ENCODE results near the gene FABP6. TPM values are rescaled to one million over a fixed set of nuclear protein-coding genes. Genes with fewer than 3 reads are reported as not detected.

FABP6 gene
- total RNA-seq, 2 donors from 2014 or later, result not detected

DNA sequence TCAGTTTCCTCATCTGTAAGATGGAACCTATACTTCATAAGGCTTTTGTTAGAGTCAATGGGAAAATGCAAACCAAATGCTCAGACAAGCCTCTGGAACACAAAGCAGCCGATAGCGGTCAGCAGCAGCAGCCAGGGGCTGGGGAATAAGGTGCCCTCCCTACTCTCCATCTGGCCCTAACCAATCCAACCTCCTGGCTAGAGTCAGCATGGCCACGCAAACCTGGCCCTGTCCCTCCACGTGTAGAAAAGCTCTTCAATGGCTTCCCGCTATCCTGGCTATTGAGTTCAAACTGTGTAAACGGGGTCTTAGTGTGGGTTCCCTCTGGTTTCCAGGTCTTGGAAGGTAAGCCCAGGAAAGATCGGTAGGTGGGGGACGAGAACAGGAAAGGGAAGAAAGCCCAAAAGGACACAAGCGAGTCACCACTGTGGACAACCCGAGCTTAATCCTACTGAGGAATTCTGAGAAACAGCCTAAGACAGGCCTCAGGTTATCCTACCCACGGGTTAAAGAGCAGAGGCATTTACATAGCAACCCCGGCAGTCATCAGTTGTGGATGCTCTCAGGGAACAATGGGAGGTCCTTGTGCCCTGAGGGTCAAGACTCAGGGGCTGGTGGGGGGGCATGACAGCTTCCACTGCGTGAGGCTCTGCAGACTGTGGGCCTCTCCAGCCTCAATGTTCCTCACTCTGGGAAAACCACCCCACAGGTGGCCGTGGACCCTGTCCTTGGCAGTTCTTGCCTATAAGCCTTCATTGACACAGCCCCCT lies 30.9 kb downstream of the FABP6 start:
- ATAC-seq (replicated peaks in 1 of 2), result no peak
- DNase-seq, result no peak
- Mint-ChIP-seq H3K4me1 (ENCODE audit: low read depth) (no peaks in the 10 kb centered on the region), H3K27ac (no peak overlapping the region), H3K27me3 (ENCODE audit: low read depth) (peaks cover 23% of the 10 kb centered on the region), H3K9me3 (no peaks in the 10 kb centered on the region), H3K4me3 (no peak overlapping the region), H3K36me3 (ENCODE audit: insufficient read depth in 2 of 2) (no peaks in the 10 kb centered on the region)

DNA sequence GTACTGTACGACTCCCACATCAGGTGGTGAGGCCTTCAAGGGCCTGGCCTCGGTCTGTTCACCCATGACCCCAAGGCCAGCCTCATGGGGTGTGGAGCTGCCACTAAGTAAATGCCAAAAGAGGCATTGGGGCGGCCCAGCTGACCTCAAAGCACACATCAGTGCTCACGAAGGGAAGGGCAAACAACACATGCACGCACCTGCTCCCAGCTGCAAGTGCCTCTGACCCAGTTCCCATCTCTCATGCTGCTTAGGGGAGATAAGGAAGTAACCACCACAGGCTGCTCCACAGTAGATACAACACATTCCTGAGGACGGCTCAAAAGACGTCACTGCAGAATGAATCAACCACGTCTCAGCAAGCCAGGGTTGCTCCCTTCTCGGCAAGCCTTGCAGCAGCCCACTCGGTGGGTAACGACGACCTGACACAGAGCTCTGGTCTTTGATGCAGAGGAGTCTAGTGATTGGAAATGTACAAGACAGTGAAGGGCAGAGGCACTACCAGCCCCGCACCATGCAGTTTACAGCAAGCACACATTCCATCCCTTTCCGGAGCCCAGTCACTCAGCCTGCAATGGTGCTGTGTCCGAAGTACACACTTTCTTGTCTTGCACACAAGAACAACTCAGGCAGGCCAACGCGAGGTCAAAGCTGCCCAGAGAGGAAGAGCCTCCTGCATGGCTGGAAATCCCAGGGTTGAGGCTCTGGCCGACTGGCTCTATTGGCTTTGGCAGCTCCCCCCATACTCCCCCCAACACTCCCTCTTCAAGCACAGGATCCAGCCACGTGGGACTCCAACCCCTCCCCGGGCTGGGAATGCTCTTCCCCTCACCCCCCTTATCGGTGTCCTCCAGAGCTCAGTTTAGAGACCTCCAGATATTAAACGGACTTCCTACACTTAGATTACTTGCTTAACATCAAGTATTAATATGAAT lies 31.8 kb downstream of the FABP6 start:
- no peaks in the 10 kb centered on the region for H3K36me3 Mint-ChIP-seq (ENCODE audit: insufficient read depth in 2 of 2)
- DNase-seq, result no peak
- H3K27me3 Mint-ChIP-seq (ENCODE audit: low read depth), result peaks cover 23% of the 10 kb centered on the region
- H3K27ac Mint-ChIP-seq, result no peak overlapping the region
- H3K4me1 Mint-ChIP-seq (ENCODE audit: low read depth), result no peaks in the 10 kb centered on the region
- H3K4me3 Mint-ChIP-seq, result no peak overlapping the region
- H3K9me3 Mint-ChIP-seq, result no peaks in the 10 kb centered on the region
- peak in 1 of 2 donors; percentile 7 for ATAC-seq (replicated peaks in 1 of 2)

- DNase-seq (no peak), ATAC-seq (replicated peaks in 1 of 2) (no peak)
- no peaks in the 10 kb centered on the region for H3K36me3 Mint-ChIP-seq (ENCODE audit: insufficient read depth in 2 of 2)
- H3K4me3 Mint-ChIP-seq, result no peak overlapping the region
- H3K27ac Mint-ChIP-seq, result no peak overlapping the region
- no peaks in the 10 kb centered on the region for H3K9me3 Mint-ChIP-seq
- no peaks in the 10 kb centered on the region for H3K4me1 Mint-ChIP-seq (ENCODE audit: low read depth)
- peaks cover 23% of the 10 kb centered on the region for H3K27me3 Mint-ChIP-seq (ENCODE audit: low read depth)
Measured at GRCh38 chr5:160262151-160263074, 33.1 kb downstream of the FABP6 start.

DNA sequence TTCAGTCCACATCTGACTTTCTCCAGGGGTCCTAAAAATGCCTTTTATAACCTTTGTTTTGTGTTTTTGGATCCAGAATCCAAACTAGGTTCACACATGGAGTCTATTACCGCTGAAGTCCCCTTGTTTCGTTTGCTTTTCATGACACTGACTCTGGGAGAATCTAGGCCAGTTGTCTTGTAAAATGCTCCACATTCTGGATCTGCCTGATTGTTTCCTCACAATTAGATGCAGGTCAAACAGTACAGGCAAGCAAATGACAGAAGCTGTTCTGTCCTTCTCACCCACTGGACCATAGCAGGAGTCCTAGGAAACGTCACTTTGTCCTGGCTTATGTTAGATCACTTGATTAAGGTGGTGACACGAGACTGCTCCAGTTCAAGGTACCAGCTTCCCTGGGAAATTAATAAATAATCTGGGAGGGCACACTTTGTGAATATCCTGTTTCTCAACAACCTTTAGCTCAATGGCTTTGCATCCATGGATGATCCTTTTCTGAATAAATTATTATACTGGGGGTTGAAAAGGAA lies 34.1 kb downstream of the FABP6 start:
- no peaks in the 10 kb centered on the region for H3K36me3 Mint-ChIP-seq (ENCODE audit: insufficient read depth in 2 of 2)
- peaks cover 23% of the 10 kb centered on the region for H3K27me3 Mint-ChIP-seq (ENCODE audit: low read depth)
- no peaks in the 10 kb centered on the region for H3K9me3 Mint-ChIP-seq
- ATAC-seq (replicated peaks in 1 of 2) (no peak), DNase-seq (no peak)
- no peaks in the 10 kb centered on the region for H3K4me1 Mint-ChIP-seq (ENCODE audit: low read depth)
- no peak overlapping the region for H3K27ac Mint-ChIP-seq
- no peak overlapping the region for H3K4me3 Mint-ChIP-seq

- Mint-ChIP-seq H3K4me1 (ENCODE audit: low read depth) (no peaks in the 10 kb centered on the region), H3K36me3 (ENCODE audit: insufficient read depth in 2 of 2) (no peaks in the 10 kb centered on the region), H3K27ac (no peak overlapping the region), H3K4me3 (no peak overlapping the region), H3K9me3 (no peaks in the 10 kb centered on the region), H3K27me3 (ENCODE audit: low read depth) (peaks cover 21% of the 10 kb centered on the region)
- DNase-seq, result no peak
- no peak for ATAC-seq (replicated peaks in 1 of 2)
Measured at GRCh38 chr5:160266044-160266443, 36.7 kb downstream of the FABP6 start.

- no peaks in the 10 kb centered on the region for H3K9me3 Mint-ChIP-seq
- H3K4me3 Mint-ChIP-seq, result no peak overlapping the region
- peaks cover 13% of the 10 kb centered on the region for H3K27me3 Mint-ChIP-seq (ENCODE audit: low read depth)
- peaks cover 4% of the 10 kb centered on the region for H3K4me1 Mint-ChIP-seq (ENCODE audit: low read depth)
- DNase-seq, result no peak
- no peaks in the 10 kb centered on the region for H3K36me3 Mint-ChIP-seq (ENCODE audit: insufficient read depth in 2 of 2)
- ATAC-seq (replicated peaks in 1 of 2), result no peak
- no peak overlapping the region for H3K27ac Mint-ChIP-seq
Measured at GRCh38 chr5:160266752-160267345, 37.5 kb downstream of the FABP6 start.

GRCh38 chr5:160268121-160268520 lies 38.8 kb downstream of the FABP6 start:
- Mint-ChIP-seq H3K4me1 (ENCODE audit: low read depth) (peaks cover 4% of the 10 kb centered on the region), H3K4me3 (no peak overlapping the region), H3K27me3 (ENCODE audit: low read depth) (peaks cover 2% of the 10 kb centered on the region), H3K9me3 (no peaks in the 10 kb centered on the region), H3K36me3 (ENCODE audit: insufficient read depth in 2 of 2) (no peaks in the 10 kb centered on the region), H3K27ac (no peak overlapping the region)
- no peak for ATAC-seq (replicated peaks in 1 of 2)
- no peak for DNase-seq

DNA sequence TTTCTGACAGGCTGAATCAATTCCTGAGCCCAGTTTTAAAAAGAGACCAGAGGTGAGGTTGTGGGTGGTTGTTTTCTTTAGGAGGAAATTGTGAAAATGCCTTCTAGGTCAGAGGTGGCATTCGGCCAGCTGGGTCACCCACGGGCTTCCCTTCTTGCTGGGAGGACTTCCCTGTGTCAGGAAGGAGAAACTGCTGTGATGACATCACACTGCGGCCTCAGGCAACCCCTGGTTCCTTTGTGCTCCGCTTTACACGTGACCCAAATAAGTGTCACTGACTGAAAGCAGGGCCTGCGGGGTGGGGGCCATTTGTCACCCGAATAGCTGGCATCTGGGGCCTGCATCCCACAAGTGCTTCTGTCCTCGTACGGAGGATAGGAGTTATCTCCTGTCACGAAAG lies 39.7 kb downstream of the FABP6 start:
- Mint-ChIP-seq H3K27ac (no peak overlapping the region), H3K9me3 (no peaks in the 10 kb centered on the region), H3K27me3 (ENCODE audit: low read depth) (no peaks in the 10 kb centered on the region), H3K4me1 (ENCODE audit: low read depth) (peaks cover 4% of the 10 kb centered on the region), H3K4me3 (no peak overlapping the region), H3K36me3 (ENCODE audit: insufficient read depth in 2 of 2) (no peaks in the 10 kb centered on the region)
- ATAC-seq (replicated peaks in 1 of 2), result no peak
- no peak for DNase-seq

DNA sequence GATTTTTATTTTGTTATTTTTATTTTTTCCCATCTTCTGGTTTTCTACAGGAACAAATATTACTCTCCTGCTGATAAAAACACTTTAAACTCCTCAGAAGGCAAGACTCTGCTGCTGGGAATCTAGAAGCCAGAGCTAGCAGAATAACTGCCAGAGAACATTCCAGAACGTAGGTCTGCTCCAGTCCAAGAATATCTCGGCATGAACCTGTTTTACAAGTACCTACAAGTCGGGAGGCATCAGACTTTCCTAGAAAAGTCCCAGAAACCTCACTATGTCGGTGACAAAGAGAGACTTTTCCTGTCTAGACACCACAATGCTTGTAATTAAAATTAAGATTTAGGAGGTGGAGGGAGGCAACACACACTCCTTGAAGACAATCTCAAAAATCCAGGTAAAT lies 41.4 kb downstream of the FABP6 start:
- ATAC-seq (replicated peaks in 1 of 2) (no peak), DNase-seq (no peak)
- Mint-ChIP-seq H3K27ac (no peak overlapping the region), H3K36me3 (ENCODE audit: insufficient read depth in 2 of 2) (no peaks in the 10 kb centered on the region), H3K27me3 (ENCODE audit: low read depth) (no peaks in the 10 kb centered on the region), H3K4me1 (ENCODE audit: low read depth) (peaks cover 4% of the 10 kb centered on the region), H3K9me3 (no peaks in the 10 kb centered on the region), H3K4me3 (no peak overlapping the region)

- DNase-seq (no peak), ATAC-seq (replicated peaks in 1 of 2) (no peak)
- Mint-ChIP-seq H3K4me1 (ENCODE audit: low read depth) (peaks cover 4% of the 10 kb centered on the region), H3K27ac (no peak overlapping the region), H3K4me3 (no peak overlapping the region), H3K9me3 (no peaks in the 10 kb centered on the region), H3K27me3 (ENCODE audit: low read depth) (no peaks in the 10 kb centered on the region), H3K36me3 (ENCODE audit: insufficient read depth in 2 of 2) (no peaks in the 10 kb centered on the region)
Measured at GRCh38 chr5:160271396-160271795, 42.1 kb downstream of the FABP6 start.

DNA sequence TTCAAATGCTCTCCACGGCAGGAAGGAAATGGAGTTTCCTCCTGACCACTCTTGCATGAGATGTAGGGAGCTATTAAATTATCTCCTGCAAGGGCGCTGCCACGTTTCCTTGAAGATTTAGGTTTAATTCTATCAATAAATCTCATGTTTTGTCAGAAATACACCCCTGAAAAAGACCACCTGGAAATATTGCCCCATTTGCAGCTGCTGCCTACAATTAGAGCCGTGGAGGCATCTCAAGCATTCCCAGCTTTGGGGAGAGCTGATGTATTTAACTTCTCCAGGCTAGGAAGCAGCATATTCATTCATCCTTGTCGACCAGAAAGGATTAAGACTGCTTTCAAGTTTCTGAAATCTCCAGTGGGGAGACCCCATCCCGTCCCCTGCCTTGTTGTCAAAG lies 42.5 kb downstream of the FABP6 start:
- H3K9me3 Mint-ChIP-seq, result no peaks in the 10 kb centered on the region
- no peaks in the 10 kb centered on the region for H3K36me3 Mint-ChIP-seq (ENCODE audit: insufficient read depth in 2 of 2)
- DNase-seq (no peak), ATAC-seq (replicated peaks in 1 of 2) (no peak)
- no peaks in the 10 kb centered on the region for H3K27me3 Mint-ChIP-seq (ENCODE audit: low read depth)
- H3K4me3 Mint-ChIP-seq, result no peak overlapping the region
- H3K27ac Mint-ChIP-seq, result no peak overlapping the region
- H3K4me1 Mint-ChIP-seq (ENCODE audit: low read depth), result peaks cover 4% of the 10 kb centered on the region

DNA sequence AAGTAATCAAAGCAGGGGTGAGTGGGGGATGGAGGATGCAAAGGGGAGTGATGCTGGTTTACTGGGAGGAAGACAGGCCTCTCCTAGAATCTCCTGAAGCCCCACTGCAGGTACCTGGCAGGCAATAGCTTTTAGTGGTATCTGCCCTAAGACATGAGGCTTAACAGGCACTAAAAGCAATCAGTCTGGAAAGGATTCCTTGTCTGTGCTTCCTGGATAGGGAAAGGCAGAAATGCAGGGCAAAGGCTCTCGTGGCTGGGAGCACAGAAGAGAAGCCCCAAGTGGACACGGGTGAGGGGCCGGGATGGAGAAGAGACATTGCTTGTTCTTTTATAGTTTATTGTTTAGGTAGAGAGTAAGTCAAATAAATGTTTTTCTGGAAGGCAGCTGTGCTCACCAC lies 43.0 kb downstream of the FABP6 start:
- Mint-ChIP-seq H3K27me3 (ENCODE audit: low read depth) (no peaks in the 10 kb centered on the region), H3K9me3 (no peaks in the 10 kb centered on the region), H3K4me3 (no peak overlapping the region), H3K4me1 (ENCODE audit: low read depth) (peaks cover 4% of the 10 kb centered on the region), H3K27ac (no peak overlapping the region), H3K36me3 (ENCODE audit: insufficient read depth in 2 of 2) (no peaks in the 10 kb centered on the region)
- DNase-seq (no peak), ATAC-seq (replicated peaks in 1 of 2) (no peak)

Data from activated T-cell treated with anti-CD3 and anti-CD28 coated beads, Interleukin-2, amount 50 U/mL, for 72 hours (primary cell).